NB4 (cell line): ENCODE results near the gene RAB1A.

ENCODE experiments used
- CTCF ChIP-seq: IDR thresholded peaks from one replicate; pipeline ENCODE4 v1.5.1; 2012; ENCODE audit warnings: low read depth, low read length
- MAX ChIP-seq: IDR thresholded peaks from 2 replicates; pipeline ENCODE4 v1.6.1; 2011; ENCODE audit warnings: low read depth, low read length
- POLR2A ChIP-seq: IDR thresholded peaks from 2 replicates; pipeline ENCODE4 v1.6.1; 2011; ENCODE audit warnings: mild to moderate bottlenecking; ENCODE audit not compliant: insufficient read length; ENCODE audit errors: extremely low read depth

- TF ChIP-seq CTCF, result no peak
- no peak for TF ChIP-seq POLR2A
- TF ChIP-seq MAX, result no peak
Measured at GRCh38 chr2:65144571-65144970, 14.7 kb upstream of the RAB1A start.
